Measurements from ENCODE around the gene TPGS1. TPM values are rescaled to one million over a fixed set of nuclear protein-coding genes. Genes with fewer than 3 reads are reported as not detected.

Gene TPGS1
- polyA plus RNA-seq, result not detected in 2 replicates

GRCh38 chr19:507286-508203, at the start of gene TPGS1:
TPGS1 (plus strand) TSS chr19:507497; CDS start chr19:507507, 10 bp downstream.

GRCh38 chr19:460877-461720, 46.2 kb upstream of the TPGS1 start, which contains the start of gene SHC2:
SHC2 (minus strand) TSS chr19:461033; CDS start chr19:460996, 37 bp downstream.

GRCh38 chr19:496112-496665, 11.1 kb upstream of the TPGS1 start, which contains the start of gene MADCAM1:
MADCAM1 (plus strand) TSS chr19:496486; CDS start chr19:496500, 14 bp downstream.

GRCh38 chr19:531753-532560, 24.7 kb downstream of the TPGS1 start, which contains the start of gene CDC34:
CDC34 (plus strand) TSS chr19:531760; CDS start chr19:531932, 172 bp downstream.

GRCh38 chr19:543910-544608, 36.8 kb downstream of the TPGS1 start, which contains the start of gene GZMM:
GZMM (plus strand) TSS chr19:544053; CDS start chr19:544072, 19 bp downstream.

Other genes with a start within 250 kb of the TPGS1 start
- not detected in 2 replicates for gene PLPP2, start 216.1 kb upstream of the TPGS1 start, polyA plus RNA-seq
- gene MIER2, start 162.7 kb upstream of the TPGS1 start, polyA plus RNA-seq, result 0.18 and 3.4 TPM in 2 replicates
- gene C2CD4C, start 98.3 kb upstream of the TPGS1 start, polyA plus RNA-seq, result 0.08 TPM in 1 of 2 replicates, not detected in the other
- 1.2 TPM in 1 of 2 replicates, not detected in the other for gene SHC2, start 46.5 kb upstream of the TPGS1 start, polyA plus RNA-seq
- not detected in 2 replicates for gene MADCAM1, start 11.0 kb upstream of the TPGS1 start, polyA plus RNA-seq
- 0.77 and 2.1 TPM in 2 replicates for gene CDC34, start 24.3 kb downstream of the TPGS1 start, polyA plus RNA-seq
- gene GZMM, start 36.6 kb downstream of the TPGS1 start, polyA plus RNA-seq, result not detected in 2 replicates
- 83.4 and 114 TPM in 2 replicates for gene BSG, start 65.1 kb downstream of the TPGS1 start, polyA plus RNA-seq
- gene HCN2, start 82.4 kb downstream of the TPGS1 start, polyA plus RNA-seq, result 0.38 TPM in 1 of 2 replicates, not detected in the other
- gene POLRMT, start 126.0 kb downstream of the TPGS1 start, polyA plus RNA-seq, result 29.3 and 57.2 TPM in 2 replicates
- gene FGF22, start 132.4 kb downstream of the TPGS1 start, polyA plus RNA-seq, result 0.26 TPM in 1 of 2 replicates, not detected in the other
- 1.0 and 2.2 TPM in 2 replicates for gene RNF126, start 155.7 kb downstream of the TPGS1 start, polyA plus RNA-seq
- gene FSTL3, start 168.9 kb downstream of the TPGS1 start, polyA plus RNA-seq, result 1.2 TPM in 1 of 2 replicates, not detected in the other
- gene PRSS57, start 188.0 kb downstream of the TPGS1 start, polyA plus RNA-seq, result not detected in 2 replicates
- 0.28 and 0.99 TPM in 2 replicates for gene PALM, start 201.4 kb downstream of the TPGS1 start, polyA plus RNA-seq
- not detected in 2 replicates for gene MISP, start 243.6 kb downstream of the TPGS1 start, polyA plus RNA-seq